Suprapubic skin (tissue), 3 donors: ENCODE results near the gene RING1.

Source experiments
- CTCF ChIP-seq, 2 donors: fragments of 200-600 bp in 1 of 2; fragments of 450-650 bp in 1 of 2; sonication (generic) in 1 of 2; IDR thresholded peaks; one replicate each; pipeline ENCODE4 v1.5.1; 2016 to 2019; ENCODE audit warnings: antibody characterized with exemption in 2 of 2, mild to moderate bottlenecking in 1 of 2, moderate library complexity in 1 of 2
- POLR2A ChIP-seq, 2 donors: fragments of 450-650 bp; IDR thresholded peaks; one replicate each; pipeline ENCODE4 v1.6.1; 2017; ENCODE audit warnings: antibody characterized with exemption in 2 of 2, mild to moderate bottlenecking in 2 of 2, moderate library complexity in 2 of 2

GRCh38 chr6:33193619-33194018, 14.7 kb upstream of the RING1 start:
- no peak for TF ChIP-seq CTCF (IDR thresholded peaks at IDR 0.05)
- TF ChIP-seq POLR2A (IDR thresholded peaks at IDR 0.05) = no peak
